ENCODE results near the gene ZNF710. TPM values are rescaled to one million over a fixed set of nuclear protein-coding genes. Genes with fewer than 3 reads are reported as not detected.

The ZNF710 gene
- total RNA-seq, 1 experiment from 2014 or later, result 10.0 TPM

- Histone ChIP-seq H4K20me1 (ENCODE audit: insufficient read depth) (no peaks in the 10 kb centered on the region), H3K79me2 (ENCODE audit: insufficient read depth, low read length) (peaks cover 15% of the 10 kb centered on the region; the same call in 1 of the 2 replicates), H3K36me3 (ENCODE audit: control insufficient read depth in 1 of 2, insufficient read depth in 2 of 2, low read length in 2 of 2) (no peaks in the 10 kb centered on the region), H3K4me3 (replicated peaks in 1 of 2; ENCODE audit: low read depth in 1 of 2, low read length in 2 of 2) (peak overlapping the region; percentile 66 to 73), H3K4me2 (ENCODE audit: low read length) (peak overlapping the region; percentile 96), H3K9ac (ENCODE audit: low read length) (peak overlapping the region; percentile 84), H2AFZ (ENCODE audit: low read depth, low read length, poor library complexity, severe bottlenecking) (peak overlapping the region; percentile 16), H3K27ac (ENCODE audit: low read depth, low read length) (peak overlapping the region; percentile 68), H3K27me3 (ENCODE audit: insufficient read depth, low read length) (no peaks in the 10 kb centered on the region), H3K9me3 (ENCODE audit: control insufficient read depth in 1 of 2, insufficient read depth in 1 of 2, low read depth in 1 of 2, low read length in 2 of 2) (no peaks in the 10 kb centered on the region), H3K9me2 (ENCODE audit: insufficient read depth) (no peaks in the 10 kb centered on the region), H3K4me1 (ENCODE audit: control insufficient read depth in 1 of 2, insufficient read depth in 2 of 2, low read length in 2 of 2) (peaks cover 40 to 69% of the 10 kb centered on the region in 2 experiments)
- peak; percentile 20 for ATAC-seq
- intact Hi-C loops (cut with micrococcal nuclease), result loop anchor here (5.0 kb wide), 1 partner anchor 72 kb away; no protein-coding TSS in a partner anchor
- BruUV-seq (replicated peaks), result TSS peak; percentile 81
- CTCF ChIA-PET, result interaction anchor here (0.6 kb wide), 1 partner anchor 935 kb away, joined by 3 read pairs; no protein-coding TSS in a partner anchor
- POLR2A ChIA-PET, result no interaction called here
- no peak for DNase-seq (ENCODE audit: low read depth, low spot score)
- TF ChIP-seq SIN3A (IDR thresholded peaks at IDR 0.05; ENCODE audit: low read depth) (no peak), YY1 (IDR thresholded peaks at IDR 0.05; ENCODE audit: extremely low read depth, insufficient replicate concordance, low read depth, low read length) (no peak), ZFX (IDR thresholded peaks at IDR 0.05) (peak; percentile 64)
- RAD21 ChIA-PET (ENCODE audit: low non-redundant PET in 1 of 2, low total read pairs in 2 of 2, uncharacterized antibody in 2 of 2, unreplicated experiment in 2 of 2), result no interaction called here
These were observed 730 bp upstream of the ZNF710 start for GRCh38 chr15:90000186-90001001.

DNA sequence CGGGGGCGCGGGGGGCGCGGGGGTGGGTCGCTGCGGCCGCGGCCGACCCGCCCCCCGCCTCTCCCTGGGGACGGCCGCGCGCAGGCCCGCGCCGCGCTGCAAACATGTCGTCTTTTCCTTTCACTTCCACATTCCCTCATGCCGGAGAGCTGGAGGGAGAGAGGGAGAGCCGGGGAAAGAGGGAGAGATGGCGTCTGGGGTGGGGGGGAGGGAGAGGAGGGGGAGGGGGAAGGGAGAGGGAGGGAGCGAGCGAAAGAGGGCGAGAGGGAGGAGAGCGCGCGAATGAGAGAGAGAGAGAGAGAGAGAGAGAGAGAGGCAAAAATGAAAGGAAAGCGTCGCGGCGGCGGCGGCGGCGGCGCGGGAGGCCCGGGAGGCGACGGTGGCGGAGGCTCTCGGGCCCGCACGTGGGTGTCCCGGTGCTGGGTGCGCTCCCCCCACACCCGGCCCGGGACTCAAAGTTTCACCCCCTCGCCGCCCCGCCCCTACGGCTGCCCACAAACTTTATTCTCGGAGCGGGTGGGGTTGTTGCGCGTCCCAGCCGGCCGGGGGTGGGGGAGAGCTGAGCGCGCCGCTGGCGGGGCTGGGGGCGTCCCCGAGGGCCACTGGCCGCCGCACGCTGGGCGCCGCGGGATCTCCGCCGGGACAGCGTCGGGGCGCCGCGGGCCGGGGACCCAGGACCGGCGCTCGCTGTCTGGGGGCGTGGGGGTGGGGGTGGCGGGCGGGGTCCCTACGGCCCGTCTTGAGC, 731 bp downstream of the ZNF710 start:
- TF ChIP-seq ZFX (IDR thresholded peaks at IDR 0.05) (peak; percentile 40), ELF1 (IDR thresholded peaks at IDR 0.05; ENCODE audit: borderline replicate concordance, low read depth) (no peak), TCF7L2 (IDR thresholded peaks at IDR 0.05; ENCODE audit: borderline replicate concordance, extremely low read depth, insufficient read depth, insufficient read length) (peak; percentile 74), POLR2A (IDR thresholded peaks at IDR 0.05; ENCODE audit: borderline replicate concordance, extremely low read depth, insufficient read depth, insufficient read length) (peak; percentile 8), EZH2phosphoT487 (IDR thresholded peaks at IDR 0.05; ENCODE audit: borderline replicate concordance) (no peak), POLR2AphosphoS5 (IDR thresholded peaks at IDR 0.05; ENCODE audit: low read depth, low read length) (peak; percentile 28; the same call in 1 of the 2 replicates), CEBPB (IDR thresholded peaks at IDR 0.05; ENCODE audit: low read depth) (no peak)
- Histone ChIP-seq H3K27me3 (ENCODE audit: insufficient read depth, low read length) (no peaks in the 10 kb centered on the region), H3K4me3 (replicated peaks in 1 of 2; ENCODE audit: low read depth in 1 of 2, low read length in 2 of 2) (peak overlapping the region; percentile 66 to 72), H3K9me3 (ENCODE audit: control insufficient read depth in 1 of 2, insufficient read depth in 1 of 2, low read depth in 1 of 2, low read length in 2 of 2) (no peaks in the 10 kb centered on the region), H3K79me2 (ENCODE audit: insufficient read depth, low read length) (peaks cover 27% of the 10 kb centered on the region), H4K20me1 (ENCODE audit: insufficient read depth) (no peaks in the 10 kb centered on the region), H3K4me2 (ENCODE audit: low read length) (peak overlapping the region; percentile 91), H2AFZ (ENCODE audit: low read depth, low read length, poor library complexity, severe bottlenecking) (no peak overlapping the region), H3K36me3 (ENCODE audit: control insufficient read depth in 1 of 2, insufficient read depth in 2 of 2, low read length in 2 of 2) (no peaks in the 10 kb centered on the region), H3K9ac (ENCODE audit: low read length) (peak overlapping the region; percentile 76), H3K4me1 (ENCODE audit: control insufficient read depth in 1 of 2, insufficient read depth in 2 of 2, low read length in 2 of 2) (peaks cover 52 to 84% of the 10 kb centered on the region in 2 experiments), H3K9me2 (ENCODE audit: insufficient read depth) (no peaks in the 10 kb centered on the region), H3K27ac (ENCODE audit: low read depth, low read length) (peak overlapping the region; percentile 59)
- intact Hi-C loops (cut with micrococcal nuclease), result loop anchor here (5.0 kb wide), 1 partner anchor 70 kb away; no protein-coding TSS in a partner anchor
- ChIA-PET CTCF (no interaction called here), POLR2A (interaction anchor here (0.7 kb wide), 1 partner anchor 15 kb away, joined by 4 read pairs; no protein-coding TSS in a partner anchor), RAD21 (ENCODE audit: low non-redundant PET in 1 of 2, low total read pairs in 2 of 2, uncharacterized antibody in 2 of 2, unreplicated experiment in 2 of 2) (no interaction called here)
- no peak for DNase-seq (ENCODE audit: low read depth, low spot score)
- peak; percentile 18 for ATAC-seq
- no TSS peak for BruUV-seq (replicated peaks)
